Prostate gland (tissue), 2 donors: ENCODE measurements around the gene AMOTL1.

Source experiments
- POLR2A ChIP-seq: fragments of 450-650 bp; IDR thresholded peaks from one replicate; pipeline ENCODE4 v1.6.1; 2016; ENCODE audit warnings: antibody characterized with exemption, mild to moderate bottlenecking
- TF ChIP-seq, protein P1 (sequence below), 4 experiments: fragments of 200-600 bp in 2 of 4; fragments of 450-650 bp in 2 of 4; sonication (generic) in 2 of 4; IDR thresholded peaks; 1 replicate in 3 of 4; 2 replicates in 1 of 4; pipeline ENCODE4 v1.5.1; 2016 to 2019; ENCODE audit warnings: antibody characterized with exemption in 4 of 4, mild to moderate bottlenecking in 2 of 4, moderate library complexity in 2 of 4

DNA sequence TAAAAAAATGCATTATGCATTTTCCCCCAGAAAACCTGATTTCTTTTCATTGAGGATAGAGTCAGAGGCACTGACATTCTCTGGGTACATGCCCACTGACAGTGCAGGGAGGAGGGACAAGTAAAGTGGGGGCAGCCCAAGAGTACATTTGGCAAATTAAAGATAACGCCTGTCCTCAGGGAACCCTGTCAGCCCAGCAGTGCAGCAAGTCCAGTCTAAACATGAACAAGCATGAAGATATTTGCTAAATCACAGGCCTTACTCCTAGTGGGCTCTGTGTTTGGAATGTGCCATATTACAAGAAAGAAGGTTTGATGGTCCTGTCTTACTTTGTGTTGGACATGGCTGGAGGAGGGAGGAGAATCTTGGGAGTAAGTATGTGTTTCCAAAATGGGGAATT, 37.9 kb downstream of the AMOTL1 start:
- no peak for TF ChIP-seq POLR2A
- TF ChIP-seq, protein P1, sequence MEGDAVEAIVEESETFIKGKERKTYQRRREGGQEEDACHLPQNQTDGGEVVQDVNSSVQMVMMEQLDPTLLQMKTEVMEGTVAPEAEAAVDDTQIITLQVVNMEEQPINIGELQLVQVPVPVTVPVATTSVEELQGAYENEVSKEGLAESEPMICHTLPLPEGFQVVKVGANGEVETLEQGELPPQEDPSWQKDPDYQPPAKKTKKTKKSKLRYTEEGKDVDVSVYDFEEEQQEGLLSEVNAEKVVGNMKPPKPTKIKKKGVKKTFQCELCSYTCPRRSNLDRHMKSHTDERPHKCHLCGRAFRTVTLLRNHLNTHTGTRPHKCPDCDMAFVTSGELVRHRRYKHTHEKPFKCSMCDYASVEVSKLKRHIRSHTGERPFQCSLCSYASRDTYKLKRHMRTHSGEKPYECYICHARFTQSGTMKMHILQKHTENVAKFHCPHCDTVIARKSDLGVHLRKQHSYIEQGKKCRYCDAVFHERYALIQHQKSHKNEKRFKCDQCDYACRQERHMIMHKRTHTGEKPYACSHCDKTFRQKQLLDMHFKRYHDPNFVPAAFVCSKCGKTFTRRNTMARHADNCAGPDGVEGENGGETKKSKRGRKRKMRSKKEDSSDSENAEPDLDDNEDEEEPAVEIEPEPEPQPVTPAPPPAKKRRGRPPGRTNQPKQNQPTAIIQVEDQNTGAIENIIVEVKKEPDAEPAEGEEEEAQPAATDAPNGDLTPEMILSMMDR (IDR thresholded peaks at IDR 0.05) = no peak
